Dendritic cell treated with granulocyte-macrophage colony-stimulating factor and Interleukin-4, amounts not matched to agents 40 ng/mL and 50 ng/mL, for 4 days (primary cell): ENCODE results near the gene ZNF468.
A peak's percentile ranks its signal among the peaks of the same experiment; 100 is the strongest.
"Not testable (repeated sequence)": the region's sequence is repeated elsewhere in the genome, so short reads cannot be mapped to it uniquely, and the experiment has no call there.

Experiments
- H3K27ac Mint-ChIP-seq: one replicate; pipeline ENCODE4 v1.8.0; 2022; ENCODE audit warnings: mild to moderate bottlenecking, mixed read lengths
- H3K27me3 Mint-ChIP-seq: one replicate; pipeline ENCODE4 v1.8.0; 2022; ENCODE audit warnings: mild to moderate bottlenecking, mixed read lengths
- H3K36me3 Mint-ChIP-seq: one replicate; pipeline ENCODE4 v1.8.0; 2022; ENCODE audit warnings: low read depth, mixed read lengths
- H3K4me1 Mint-ChIP-seq: one replicate; pipeline ENCODE4 v1.8.0; 2022; ENCODE audit warnings: low read depth, mixed read lengths
- H3K4me3 Mint-ChIP-seq: one replicate; pipeline ENCODE4 v1.8.0; 2022; ENCODE audit warnings: mild to moderate bottlenecking, moderate library complexity, mixed read lengths
- H3K9me3 Mint-ChIP-seq: one replicate; pipeline ENCODE4 v1.8.0; 2022; ENCODE audit warnings: mixed read lengths
- intact Hi-C: fragments of 100-400 bp; cut with micrococcal nuclease; formaldehyde crosslinking; loops from one replicate; pipeline ENCODE4 v1.15.0; 2022

ZNF468 gene

DNA sequence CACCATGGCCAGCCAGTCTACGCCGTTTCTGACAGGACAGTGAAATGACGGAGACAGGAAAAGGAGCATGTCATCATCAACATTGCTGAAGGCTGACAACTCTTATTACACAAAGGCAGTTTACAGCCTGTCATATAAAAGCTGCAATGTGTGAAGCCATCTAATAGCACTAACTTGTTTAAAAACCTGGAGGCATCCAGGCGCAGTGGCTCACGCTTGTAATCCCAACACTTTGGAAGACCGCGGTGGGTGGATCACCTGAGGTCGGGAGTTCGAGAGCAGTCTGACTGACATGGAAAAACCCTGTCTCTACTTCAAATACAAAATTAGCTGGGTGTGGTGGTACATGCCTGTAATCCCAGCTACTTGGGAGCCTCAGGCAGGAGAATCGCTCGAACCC is 10.6 kb upstream of the ZNF468 start:
- H3K36me3 Mint-ChIP-seq, H3K27me3 Mint-ChIP-seq, intact Hi-C loops, H3K27ac Mint-ChIP-seq, H3K4me1 Mint-ChIP-seq, H3K4me3 Mint-ChIP-seq: not testable (repeated sequence)
- peaks cover 43% of the 10 kb centered on the region for H3K9me3 Mint-ChIP-seq

- H3K4me1 Mint-ChIP-seq = peaks cover 27% of the 10 kb centered on the region
- peak overlapping the region; percentile 86 for H3K27ac Mint-ChIP-seq
- H3K36me3 Mint-ChIP-seq = peaks cover 54% of the 10 kb centered on the region
- H3K4me3 Mint-ChIP-seq = peak overlapping the region; percentile 85
- intact Hi-C loops, H3K27me3 Mint-ChIP-seq: not testable (repeated sequence)
- H3K9me3 Mint-ChIP-seq = peaks cover 30% of the 10 kb centered on the region
Measured at GRCh38 chr19:52856540-52857377, 660 bp downstream of the ZNF468 start.

DNA sequence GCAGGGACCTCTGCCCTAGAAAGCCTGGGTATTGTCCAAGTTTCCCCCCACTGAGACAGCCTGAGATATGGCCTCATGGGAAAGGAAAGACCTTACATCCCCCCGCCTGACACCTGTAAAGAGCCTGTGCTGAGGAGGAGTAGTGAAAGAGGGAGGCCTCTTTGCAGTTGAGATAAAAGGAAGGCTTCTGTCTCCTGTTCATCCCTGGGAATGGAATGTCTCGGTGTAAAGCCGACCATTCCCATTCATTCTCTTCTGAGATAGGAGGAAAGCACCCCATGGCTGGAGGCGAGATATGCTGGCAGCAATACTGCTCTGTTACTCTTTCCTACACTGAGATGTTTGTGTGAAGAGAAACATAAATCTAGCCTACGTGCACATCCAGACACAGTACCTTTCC is 10.1 kb downstream of the ZNF468 start:
- H3K27me3 Mint-ChIP-seq, H3K4me3 Mint-ChIP-seq, intact Hi-C loops, H3K4me1 Mint-ChIP-seq, H3K27ac Mint-ChIP-seq: not testable (repeated sequence)
- Mint-ChIP-seq H3K9me3 (peaks cover 86% of the 10 kb centered on the region), H3K36me3 (peaks cover 100% of the 10 kb centered on the region)

DNA sequence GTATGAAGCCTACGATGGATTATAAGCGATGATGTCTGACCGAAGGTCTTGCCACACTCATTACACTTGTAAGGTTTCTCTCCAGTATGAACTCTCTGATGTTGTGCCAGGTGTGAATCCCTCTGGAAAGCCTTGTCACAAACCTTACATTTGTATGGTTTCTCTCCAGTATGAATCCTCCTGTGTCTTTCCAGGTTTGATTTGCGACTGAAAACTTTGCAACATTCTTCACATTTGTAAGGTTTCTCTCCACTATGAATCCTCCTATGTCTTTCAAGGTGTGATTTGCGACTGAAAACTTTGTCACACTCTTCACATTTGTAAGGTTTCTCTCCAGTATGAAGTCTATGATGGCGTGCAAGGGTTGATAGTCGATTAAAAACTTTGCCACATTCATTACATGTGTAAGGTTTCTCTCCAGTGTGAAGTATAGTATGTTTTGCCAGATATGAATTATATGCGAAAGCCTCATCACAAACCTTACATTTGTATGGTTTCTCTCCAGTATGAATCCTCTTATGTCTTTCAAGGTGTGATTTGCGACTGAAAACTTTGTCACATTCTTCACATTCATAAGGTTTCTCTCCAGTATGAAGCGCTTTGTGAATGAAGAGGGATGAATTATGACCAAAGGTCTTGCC is 16.5 kb downstream of the ZNF468 start:
- H3K4me1 Mint-ChIP-seq, H3K4me3 Mint-ChIP-seq, intact Hi-C loops, H3K27me3 Mint-ChIP-seq, H3K27ac Mint-ChIP-seq: not testable (repeated sequence)
- Mint-ChIP-seq H3K36me3 (peaks cover 85% of the 10 kb centered on the region), H3K9me3 (peaks cover 99% of the 10 kb centered on the region)

DNA sequence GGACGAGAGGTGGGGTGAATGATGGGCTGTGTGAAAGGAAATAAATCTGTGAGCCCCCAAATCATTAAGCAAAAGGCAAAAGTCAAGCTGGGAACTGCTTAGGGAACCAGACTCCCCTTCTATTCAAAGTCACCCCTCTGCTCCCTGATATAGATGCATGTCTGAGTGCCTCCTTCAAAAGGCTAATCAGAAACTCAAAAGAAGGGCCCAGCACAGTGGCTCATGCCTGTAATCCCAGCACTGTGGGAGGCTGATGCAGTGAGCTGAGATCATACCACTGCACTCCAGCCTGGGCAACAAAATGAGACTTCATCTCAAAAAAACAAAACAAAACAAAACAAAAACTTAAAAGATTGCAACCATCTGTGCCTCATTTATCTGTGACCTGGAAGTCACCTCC is 23.1 kb downstream of the ZNF468 start:
- H3K27me3 Mint-ChIP-seq, intact Hi-C loops, H3K4me1 Mint-ChIP-seq, H3K4me3 Mint-ChIP-seq, H3K27ac Mint-ChIP-seq: not testable (repeated sequence)
- H3K36me3 Mint-ChIP-seq = peaks cover 28% of the 10 kb centered on the region
- peaks cover 94% of the 10 kb centered on the region for H3K9me3 Mint-ChIP-seq

DNA sequence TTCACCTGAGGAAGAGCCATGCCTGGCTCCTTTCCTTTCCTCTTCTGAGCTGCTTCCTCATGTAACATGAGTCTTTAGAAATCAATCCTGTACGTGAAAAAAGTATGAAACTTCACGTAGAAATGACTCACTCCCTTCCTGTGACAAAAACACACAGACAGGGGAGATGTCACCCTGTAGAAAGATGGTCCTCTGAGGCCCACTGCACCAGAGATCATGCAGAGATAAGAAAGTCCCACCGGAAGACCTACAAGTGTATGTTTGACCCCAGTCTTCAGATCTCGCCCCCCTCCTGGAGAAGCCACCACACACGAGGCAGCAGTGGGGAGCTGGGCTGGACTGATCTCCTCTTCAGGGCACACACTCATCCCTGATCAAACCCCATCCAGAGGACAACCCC is 23.9 kb downstream of the ZNF468 start:
- H3K27ac Mint-ChIP-seq, H3K27me3 Mint-ChIP-seq, H3K4me3 Mint-ChIP-seq, H3K4me1 Mint-ChIP-seq, intact Hi-C loops: not testable (repeated sequence)
- H3K36me3 Mint-ChIP-seq = peaks cover 23% of the 10 kb centered on the region
- peaks cover 87% of the 10 kb centered on the region for H3K9me3 Mint-ChIP-seq

GRCh38 chr19:52829866-52830265 is 27.6 kb downstream of the ZNF468 start:
- H3K4me1 Mint-ChIP-seq, intact Hi-C loops, H3K27me3 Mint-ChIP-seq, H3K27ac Mint-ChIP-seq, H3K36me3 Mint-ChIP-seq, H3K4me3 Mint-ChIP-seq: not testable (repeated sequence)
- peaks cover 83% of the 10 kb centered on the region for H3K9me3 Mint-ChIP-seq

GRCh38 chr19:52825765-52826164 is 31.7 kb downstream of the ZNF468 start:
- H3K27me3 Mint-ChIP-seq = no peaks in the 10 kb centered on the region
- H3K4me3 Mint-ChIP-seq = no peak overlapping the region

DNA sequence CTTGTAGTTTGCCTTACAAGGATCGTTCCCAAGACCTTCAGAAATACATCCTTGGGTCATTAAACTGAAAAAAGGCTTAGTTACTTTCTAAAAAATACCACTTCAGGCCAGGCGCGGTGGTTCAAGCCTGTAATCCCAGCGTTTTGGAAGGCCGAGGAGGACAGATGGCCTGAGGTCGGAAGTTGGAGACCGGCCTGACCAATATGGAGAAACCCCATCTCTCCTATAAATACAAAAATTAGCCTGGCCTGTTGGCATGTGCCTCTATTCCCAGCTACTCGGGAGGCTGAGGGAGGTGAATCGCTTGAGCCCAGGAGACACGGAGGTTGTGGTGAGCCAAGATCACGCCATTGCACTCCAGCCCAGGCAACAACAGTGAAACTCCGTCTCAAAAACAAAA is 33.7 kb downstream of the ZNF468 start:
- intact Hi-C loops = no loop called here
- Mint-ChIP-seq H3K4me1 (peaks cover 10% of the 10 kb centered on the region), H3K27ac (no peak overlapping the region), H3K36me3 (peaks cover 27% of the 10 kb centered on the region), H3K9me3 (peaks cover 61% of the 10 kb centered on the region), H3K4me3 (no peak overlapping the region), H3K27me3 (no peaks in the 10 kb centered on the region)

More at GRCh38 chr19:52825765-52826164, 31.7 kb downstream of the ZNF468 start:
- peaks cover 6% of the 10 kb centered on the region for H3K36me3 Mint-ChIP-seq
- H3K9me3 Mint-ChIP-seq = peaks cover 65% of the 10 kb centered on the region
- intact Hi-C loops = no loop called here
- H3K4me1 Mint-ChIP-seq = peaks cover 3% of the 10 kb centered on the region
- no peak overlapping the region for H3K27ac Mint-ChIP-seq

- H3K4me1 Mint-ChIP-seq, H3K27me3 Mint-ChIP-seq, intact Hi-C loops: not testable (repeated sequence)
- Mint-ChIP-seq H3K9me3 (peaks cover 54% of the 10 kb centered on the region), H3K36me3 (peaks cover 50% of the 10 kb centered on the region), H3K4me3 (peak within 1 kb of the TSS; percentile 92), H3K27ac (peak within 1 kb of the TSS; percentile 85)
Measured at GRCh38 chr19:52821204-52821960, 36.0 kb downstream of the ZNF468 start, which contains the start of gene ZNF28. Gene ZNF28 (minus strand): TSS chr19:52821633. CDS start chr19:52817958, 3,675 bp downstream.

- Mint-ChIP-seq H3K27ac (peak overlapping the region; percentile 85), H3K9me3 (peaks cover 56% of the 10 kb centered on the region), H3K36me3 (peaks cover 58% of the 10 kb centered on the region), H3K4me3 (peak overlapping the region; percentile 92)
- H3K27me3 Mint-ChIP-seq, intact Hi-C loops, H3K4me1 Mint-ChIP-seq: not testable (repeated sequence)
Measured at GRCh38 chr19:52820472-52821203, 36.8 kb downstream of the ZNF468 start.

GRCh38 chr19:52809801-52810200 is 47.6 kb downstream of the ZNF468 start:
- peaks cover 83% of the 10 kb centered on the region for H3K36me3 Mint-ChIP-seq
- intact Hi-C loops = no loop called here

DNA sequence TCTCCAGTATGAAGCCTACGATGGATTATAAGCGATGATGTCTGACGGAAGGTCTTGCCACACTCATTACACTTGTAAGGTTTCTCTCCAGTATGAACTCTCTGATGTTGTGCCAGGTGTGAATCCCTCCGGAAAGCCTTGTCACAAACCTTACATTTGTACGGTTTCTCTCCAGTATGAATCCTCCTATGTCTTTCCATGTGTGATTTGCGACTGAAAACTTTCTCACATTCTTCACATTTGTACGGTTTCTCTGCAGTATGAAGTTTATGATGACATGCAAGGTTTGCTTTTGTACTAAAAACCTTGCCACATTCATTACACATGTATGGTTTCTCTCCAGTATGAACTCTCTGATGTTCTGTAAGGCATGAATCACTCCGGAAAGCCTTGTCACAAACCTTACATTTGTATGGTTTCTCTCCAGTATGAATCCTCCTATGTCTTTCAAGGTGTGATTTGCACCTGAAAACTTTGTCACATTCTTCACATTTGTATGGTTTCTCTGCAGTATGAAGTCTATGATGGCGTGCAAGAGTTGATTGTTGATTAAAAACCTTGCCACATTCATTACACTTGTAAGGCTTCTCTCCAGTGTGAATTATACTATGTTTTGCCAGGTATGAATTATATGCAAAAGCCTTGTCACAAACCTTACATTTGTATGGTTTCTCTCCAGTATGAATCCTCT is 57.3 kb downstream of the ZNF468 start:
- Mint-ChIP-seq H3K36me3 (peaks cover 84% of the 10 kb centered on the region), H3K9me3 (peaks cover 96% of the 10 kb centered on the region)
- intact Hi-C loops = not testable (repeated sequence)

More at GRCh38 chr19:52809801-52810200, 47.6 kb downstream of the ZNF468 start:
- Mint-ChIP-seq H3K4me1 (no peaks in the 10 kb centered on the region), H3K27ac (no peak overlapping the region), H3K4me3 (no peak overlapping the region), H3K9me3 (peaks cover 68% of the 10 kb centered on the region), H3K27me3 (no peaks in the 10 kb centered on the region)

More for the DNA sequence above, 57.3 kb downstream of the ZNF468 start:
- H3K4me3 Mint-ChIP-seq, H3K27me3 Mint-ChIP-seq, H3K4me1 Mint-ChIP-seq, H3K27ac Mint-ChIP-seq: not testable (repeated sequence)
